ENCODE data around the gene VILL. TPM values are rescaled to one million over a fixed set of nuclear protein-coding genes. Genes with fewer than 3 reads are reported as not detected.
"Not testable (repeated sequence)": the region's sequence is repeated elsewhere in the genome, so short reads cannot be mapped to it uniquely, and the experiment has no call there.

Gene VILL
- total RNA-seq, 1 experiment from 2014 or later = 0.16 TPM

DNA sequence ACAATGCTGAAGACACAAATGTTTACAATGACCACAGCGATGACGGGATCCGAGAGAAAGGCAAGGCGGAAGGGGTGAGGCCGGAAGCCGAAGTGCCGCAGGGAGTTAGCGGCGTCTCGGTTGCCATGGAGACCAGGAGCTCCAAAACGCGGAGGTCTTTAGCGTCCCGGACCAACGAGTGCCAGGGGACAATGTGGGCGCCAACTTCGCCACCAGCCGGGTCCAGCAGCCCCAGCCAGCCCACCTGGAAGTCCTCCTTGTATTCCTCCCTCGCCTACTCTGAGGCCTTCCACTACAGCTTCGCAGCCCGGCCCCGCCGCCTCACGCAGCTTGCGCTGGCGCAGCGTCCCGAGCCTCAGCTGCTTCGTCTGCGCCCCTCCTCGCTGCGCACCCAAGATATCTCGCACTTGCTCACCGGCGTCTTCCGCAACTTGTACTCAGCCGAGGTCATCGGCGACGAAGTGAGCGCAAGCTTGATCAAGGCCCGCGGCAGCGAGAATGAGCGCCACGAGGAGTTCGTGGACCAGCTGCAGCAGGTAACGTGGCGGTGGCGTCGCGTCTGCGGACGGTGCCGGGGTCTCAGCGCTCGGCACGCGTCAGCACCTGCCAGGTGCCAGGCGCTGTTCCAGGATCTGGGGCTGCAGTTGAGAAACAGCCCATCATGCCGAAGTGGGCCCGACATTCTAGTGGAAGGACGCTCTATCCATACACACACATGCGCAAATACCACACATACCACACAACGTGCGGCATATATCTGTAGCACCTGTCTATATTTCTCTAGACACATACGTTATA, 48.7 kb downstream of the VILL start, which contains the start of gene DLEC1:
Gene DLEC1 (plus strand): TSS at position 108 of the 798 bp plus-strand sequence. CDS start 18 bp downstream, at position 126.
- no peaks in the 10 kb centered on the region for H3K4me1 ChIP-seq (replicated peaks)
- no peak within 1 kb of the TSS for H3K4me3 ChIP-seq
- no peaks in the 10 kb centered on the region for H3K9me3 ChIP-seq (replicated peaks)
- no peaks in the 10 kb centered on the region for H3K27me3 ChIP-seq (replicated peaks)
- DNase-seq (ENCODE audit: low read depth in 1 of 2, low spot score in 2 of 2) = no peak
- H3K36me3 ChIP-seq = no peaks in the 10 kb centered on the region
- H3K27ac ChIP-seq = no peak within 1 kb of the TSS

DNA sequence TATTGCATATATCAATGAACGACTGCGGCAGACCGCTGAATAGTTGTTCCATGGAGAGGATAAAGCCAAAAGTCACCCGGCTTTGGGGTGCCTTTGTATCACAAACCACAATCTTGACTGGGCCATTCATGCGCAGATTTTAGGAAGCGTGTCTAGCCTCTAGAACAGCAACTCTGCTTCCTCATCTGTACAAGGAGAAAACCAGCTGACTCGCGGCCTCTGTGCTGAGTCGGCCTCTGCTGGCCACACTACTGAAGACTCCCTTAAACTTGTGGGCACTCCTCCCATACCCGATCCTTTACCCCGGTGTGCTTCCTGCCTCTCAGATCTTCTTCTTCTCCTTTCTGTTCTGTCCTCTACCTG, 49.3 kb downstream of the VILL start:
- Histone ChIP-seq H3K9me3 (replicated peaks) (no peaks in the 10 kb centered on the region), H3K4me1 (replicated peaks) (no peaks in the 10 kb centered on the region), H3K27ac (no peak overlapping the region), H3K27me3 (replicated peaks) (no peaks in the 10 kb centered on the region), H3K36me3 (no peaks in the 10 kb centered on the region), H3K4me3 (no peak overlapping the region)
- no peak for DNase-seq (ENCODE audit: low read depth in 1 of 2, low spot score in 2 of 2)

DNA sequence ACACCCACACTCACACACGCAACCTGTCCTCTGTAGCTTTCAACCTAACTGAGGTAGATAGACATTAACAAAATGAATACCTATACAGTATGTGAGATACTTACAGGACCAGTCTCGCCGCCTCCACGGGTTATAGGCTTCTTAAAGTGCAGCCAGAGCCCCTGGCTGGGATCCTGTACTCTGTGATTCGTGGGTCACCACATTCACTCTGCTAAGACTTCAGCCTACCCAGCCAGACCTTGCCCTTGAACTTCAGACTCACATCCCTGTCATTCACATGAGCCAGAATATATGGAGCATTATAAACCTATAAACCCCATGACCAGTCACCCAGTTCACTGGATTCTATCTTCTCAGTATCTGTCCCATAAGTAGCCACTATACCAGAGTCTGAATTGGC, 49.8 kb downstream of the VILL start:
- Histone ChIP-seq H3K27ac (no peak overlapping the region), H3K9me3 (replicated peaks) (no peaks in the 10 kb centered on the region), H3K36me3 (no peaks in the 10 kb centered on the region), H3K4me1 (replicated peaks) (no peaks in the 10 kb centered on the region), H3K4me3 (no peak overlapping the region), H3K27me3 (replicated peaks) (no peaks in the 10 kb centered on the region)
- no peak for DNase-seq (ENCODE audit: low read depth in 1 of 2, low spot score in 2 of 2)

DNA sequence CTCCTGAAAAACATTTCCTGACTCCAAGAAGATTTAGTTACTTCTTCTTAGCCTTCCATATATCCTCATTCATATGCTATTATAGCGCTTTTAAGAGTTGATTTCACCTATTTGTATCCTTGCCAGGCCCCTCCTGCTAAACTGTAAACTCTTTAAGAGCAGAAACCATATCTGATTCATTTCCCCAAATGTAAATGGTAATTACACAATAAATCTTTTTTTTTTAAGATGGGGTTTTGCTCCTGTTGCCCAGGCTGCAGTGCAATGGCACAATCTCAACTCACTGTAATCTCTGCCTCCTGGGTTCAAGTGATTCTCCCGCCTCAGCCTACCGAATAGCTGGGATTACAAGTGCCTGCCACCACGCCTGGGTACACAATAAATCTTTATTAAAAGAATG, 52.9 kb downstream of the VILL start:
- H3K27me3 ChIP-seq (replicated peaks) = peaks cover 5% of the 10 kb centered on the region; the same call in 1 of the 2 replicates
- H3K4me1 ChIP-seq (replicated peaks) = no peaks in the 10 kb centered on the region
- H3K27ac ChIP-seq = no peak overlapping the region
- H3K4me3 ChIP-seq = no peak overlapping the region
- no peaks in the 10 kb centered on the region for H3K36me3 ChIP-seq
- DNase-seq (ENCODE audit: low read depth in 1 of 2, low spot score in 2 of 2) = no peak
- H3K9me3 ChIP-seq (replicated peaks) = no peaks in the 10 kb centered on the region

DNA sequence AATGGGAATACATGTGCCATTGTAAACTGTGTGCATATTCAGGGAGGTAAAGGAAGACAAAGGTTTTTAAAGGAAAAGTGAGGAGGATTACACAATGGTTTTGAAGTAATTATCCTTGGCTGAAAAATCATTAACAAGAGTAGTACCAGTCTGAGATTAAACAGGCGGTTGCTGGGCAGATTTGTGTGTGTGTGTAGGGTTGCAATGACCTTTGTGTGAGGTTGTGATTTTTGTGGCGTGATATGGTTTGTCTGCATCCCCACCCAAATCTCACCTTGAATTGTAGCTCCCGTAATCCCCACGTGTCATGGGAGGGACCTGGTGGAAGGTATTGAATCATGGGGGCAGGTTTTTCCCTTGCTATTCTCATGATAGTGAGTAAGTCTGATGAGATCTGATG, 55.4 kb downstream of the VILL start:
- H3K36me3 ChIP-seq = no peaks in the 10 kb centered on the region
- H3K4me3 ChIP-seq = no peak overlapping the region
- no peak overlapping the region for H3K27ac ChIP-seq
- no peaks in the 10 kb centered on the region for H3K9me3 ChIP-seq (replicated peaks)
- H3K4me1 ChIP-seq (replicated peaks) = no peaks in the 10 kb centered on the region
- H3K27me3 ChIP-seq (replicated peaks) = peaks cover 5% of the 10 kb centered on the region; the same call in 1 of the 2 replicates
- no peak for DNase-seq (ENCODE audit: low read depth in 1 of 2, low spot score in 2 of 2)

DNA sequence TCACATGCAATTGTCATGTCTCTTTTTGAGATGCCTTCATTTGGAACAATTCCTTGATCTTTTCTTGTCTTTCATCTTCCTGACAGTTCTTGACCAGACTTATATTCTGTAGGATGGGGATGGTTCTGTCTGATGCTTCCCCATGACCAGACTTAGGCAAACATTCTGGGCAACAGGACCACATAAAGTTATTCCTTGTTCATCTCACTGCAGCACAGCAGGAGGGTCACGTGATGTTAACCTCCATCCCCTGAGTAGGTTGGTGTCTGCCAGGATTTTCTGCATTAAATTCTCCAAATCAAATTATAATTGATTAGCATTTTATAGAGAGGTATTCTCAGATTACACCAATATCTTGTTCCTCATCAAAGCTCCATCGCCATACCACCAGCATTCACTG, 56.2 kb downstream of the VILL start:
- H3K27me3 ChIP-seq (replicated peaks) = peaks cover 5% of the 10 kb centered on the region; the same call in 1 of the 2 replicates

DNA sequence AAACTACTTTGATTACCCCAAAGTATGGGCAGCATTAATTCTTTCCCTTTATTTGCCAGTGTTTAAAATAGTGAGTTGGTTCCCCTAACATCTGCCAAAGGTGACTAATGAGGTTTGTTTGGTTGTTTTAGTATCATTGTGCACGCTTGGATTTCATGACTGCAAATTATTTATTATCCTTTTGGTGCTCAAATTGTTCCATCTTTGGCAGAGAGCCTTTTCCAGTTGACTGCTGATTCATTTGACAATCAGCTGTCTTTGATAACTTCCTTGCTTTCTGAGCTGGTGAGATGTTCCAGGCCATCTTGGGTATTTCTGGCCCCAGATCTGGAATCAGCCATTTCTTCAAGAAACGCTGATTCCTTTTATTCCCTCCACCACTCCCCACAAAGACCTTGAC, 57.3 kb downstream of the VILL start:
- Histone ChIP-seq H3K27me3 (replicated peaks) (peaks cover 5% of the 10 kb centered on the region; the same call in 1 of the 2 replicates), H3K27ac (no peak overlapping the region), H3K4me3 (no peak overlapping the region), H3K9me3 (replicated peaks) (no peaks in the 10 kb centered on the region), H3K36me3 (no peaks in the 10 kb centered on the region), H3K4me1 (replicated peaks) (no peaks in the 10 kb centered on the region)
- no peak for DNase-seq (ENCODE audit: low read depth in 1 of 2, low spot score in 2 of 2)

More for the DNA sequence above, 56.2 kb downstream of the VILL start:
- Histone ChIP-seq H3K36me3 (no peaks in the 10 kb centered on the region), H3K4me1 (replicated peaks) (no peaks in the 10 kb centered on the region), H3K4me3 (no peak overlapping the region), H3K9me3 (replicated peaks) (no peaks in the 10 kb centered on the region), H3K27ac (no peak overlapping the region)
- no peak for DNase-seq (ENCODE audit: low read depth in 1 of 2, low spot score in 2 of 2)

DNA sequence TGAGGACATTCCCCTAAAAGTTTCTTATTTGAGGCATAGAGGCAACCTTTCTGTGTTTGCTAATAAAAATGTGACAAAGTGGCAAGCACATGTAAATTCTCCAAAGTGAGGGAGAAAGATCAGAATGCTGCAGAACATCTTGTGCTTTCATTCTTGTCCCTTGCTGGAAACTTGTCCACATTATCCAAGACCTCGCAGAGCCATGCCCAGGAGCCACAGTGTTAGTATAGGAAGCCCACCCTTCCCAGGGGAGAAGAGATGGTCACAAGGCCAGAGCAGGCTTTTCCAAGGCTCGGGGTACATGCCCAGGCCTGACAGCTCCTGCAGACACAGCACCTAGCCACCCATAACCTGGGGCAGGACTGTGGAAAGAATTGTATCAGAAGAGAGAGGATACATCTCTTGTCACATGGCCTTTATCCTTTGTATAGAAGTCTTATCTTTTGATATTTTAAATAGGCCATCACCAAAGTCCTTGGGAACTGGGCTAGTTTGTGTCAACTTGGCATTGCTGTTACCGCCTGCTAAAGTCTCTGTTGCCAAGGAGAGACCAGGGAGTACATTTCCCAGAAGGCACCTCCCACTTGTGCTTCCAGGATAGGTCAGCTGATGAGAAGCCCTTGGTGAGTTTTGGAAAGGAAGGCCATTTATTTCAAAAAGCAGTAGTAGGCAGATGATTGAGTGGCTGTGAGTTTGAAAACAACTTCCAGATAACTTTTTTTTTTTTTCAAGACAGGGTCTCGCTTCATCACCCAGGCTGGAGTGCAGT, 59.0 kb downstream of the VILL start:
- DNase-seq (ENCODE audit: low read depth in 1 of 2, low spot score in 2 of 2) = no peak
- Histone ChIP-seq H3K27ac (no peak overlapping the region), H3K4me1 (replicated peaks) (no peaks in the 10 kb centered on the region), H3K27me3 (replicated peaks) (peaks cover 5% of the 10 kb centered on the region; the same call in 1 of the 2 replicates), H3K4me3 (no peak overlapping the region), H3K36me3 (no peaks in the 10 kb centered on the region), H3K9me3 (replicated peaks) (no peaks in the 10 kb centered on the region)

DNA sequence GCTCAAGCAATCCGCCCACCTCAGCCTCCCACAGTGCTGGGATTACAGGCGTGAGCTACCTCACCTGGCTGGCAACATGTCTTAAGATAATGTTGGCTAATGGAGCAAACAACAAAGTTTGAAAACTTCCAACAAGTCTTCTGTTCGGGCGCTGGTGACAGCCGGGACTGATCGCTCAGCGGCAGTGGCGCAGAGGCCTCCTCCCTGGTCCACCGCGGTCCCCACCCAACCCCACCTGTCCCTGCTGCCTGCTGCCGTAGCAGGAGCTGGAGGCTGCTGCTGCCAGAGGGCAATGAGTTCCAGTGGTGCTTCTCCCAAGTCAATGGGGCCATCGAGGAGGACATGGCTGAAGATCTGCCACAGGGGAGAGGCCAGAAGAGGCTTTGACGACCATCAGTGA, 60.5 kb downstream of the VILL start:
- Histone ChIP-seq H3K4me1 (replicated peaks) (no peaks in the 10 kb centered on the region), H3K36me3 (no peaks in the 10 kb centered on the region), H3K27ac (no peak overlapping the region), H3K9me3 (replicated peaks) (no peaks in the 10 kb centered on the region), H3K27me3 (replicated peaks) (peaks cover 5% of the 10 kb centered on the region; the same call in 1 of the 2 replicates), H3K4me3 (no peak overlapping the region)
- no peak for DNase-seq (ENCODE audit: low read depth in 1 of 2, low spot score in 2 of 2)

DNA sequence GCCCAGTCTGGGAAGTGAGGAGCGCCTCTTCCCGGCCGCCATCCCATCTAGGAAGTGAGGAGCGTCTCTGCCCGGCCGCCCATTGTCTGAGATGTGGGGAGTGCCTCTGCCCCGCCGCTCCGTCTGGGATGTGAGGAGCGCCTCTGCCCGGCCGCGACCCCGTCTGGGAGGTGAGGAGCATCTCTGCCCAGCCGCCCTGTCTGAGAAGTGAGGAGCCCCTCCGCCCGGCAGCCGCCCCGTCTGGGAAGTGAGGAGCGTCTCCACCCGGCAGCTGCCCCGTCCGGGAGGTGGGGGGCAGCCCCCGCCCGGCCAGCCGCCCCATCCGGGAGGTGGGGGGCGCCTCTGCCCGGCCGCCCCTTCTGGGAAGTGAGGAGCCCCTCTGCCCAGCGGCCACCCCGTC, 62.7 kb downstream of the VILL start:
- H3K36me3 ChIP-seq; DNase-seq (ENCODE audit: low read depth in 1 of 2, low spot score in 2 of 2); H3K9me3 ChIP-seq (replicated peaks); H3K4me1 ChIP-seq (replicated peaks); H3K27me3 ChIP-seq (replicated peaks); H3K27ac ChIP-seq; H3K4me3 ChIP-seq: not testable (repeated sequence)

DNA sequence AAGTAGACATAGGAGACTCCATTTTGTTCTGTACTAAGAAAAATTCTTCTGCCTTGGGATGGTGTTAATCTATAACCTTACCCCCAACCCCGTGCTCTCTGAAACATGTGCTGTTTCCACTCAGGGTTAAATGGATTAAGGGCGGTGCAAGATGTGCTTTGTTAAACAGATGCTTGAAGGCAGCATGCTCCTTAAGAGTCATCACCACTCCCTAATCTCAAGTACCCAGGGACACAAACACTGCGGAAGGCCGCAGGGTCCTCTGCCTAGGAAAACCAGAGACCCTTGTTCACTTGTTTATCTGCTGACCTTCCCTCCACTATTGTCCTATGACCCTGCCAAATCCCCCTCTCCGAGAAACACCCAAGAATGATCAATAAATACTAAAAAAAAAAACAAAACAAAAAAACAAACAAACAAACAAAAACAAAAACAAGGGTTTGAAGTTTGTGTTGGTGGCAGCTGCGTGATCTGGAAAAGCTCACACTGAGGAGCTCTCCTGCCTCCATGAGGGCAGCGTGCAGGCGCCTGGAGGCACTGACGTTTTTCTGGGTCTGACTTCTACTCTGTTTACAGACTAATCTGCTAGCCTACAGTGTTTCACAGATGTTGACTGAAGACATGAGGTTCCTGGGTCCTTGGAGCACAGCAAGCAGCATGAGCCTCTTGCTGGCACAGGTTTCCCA, 63.4 kb downstream of the VILL start:
- not testable (repeated sequence) for H3K36me3 ChIP-seq

DNA sequence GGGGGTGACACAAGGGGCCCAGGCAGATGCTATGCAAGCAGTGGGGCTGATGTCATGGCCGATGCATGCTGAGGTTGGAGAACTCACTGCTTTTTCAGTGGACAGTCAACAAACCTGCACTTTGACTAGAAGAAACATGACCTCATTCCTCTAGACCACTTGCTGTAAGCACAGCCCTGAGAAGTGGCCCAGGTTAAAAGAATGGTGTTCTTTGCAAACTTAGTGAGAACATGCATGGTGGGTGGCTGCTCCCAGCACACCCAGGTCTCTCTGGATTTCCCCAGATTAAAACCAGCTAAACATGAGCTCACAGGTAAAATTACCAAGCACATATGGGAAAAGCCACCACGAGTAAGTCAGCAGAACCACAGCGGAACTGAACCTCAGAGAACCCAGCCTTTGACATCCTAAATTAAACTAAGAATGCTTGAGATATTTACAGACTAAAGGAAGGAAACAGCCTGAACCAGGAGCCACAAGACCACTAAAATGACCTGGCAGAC, 64.0 kb downstream of the VILL start:
- H3K27me3 ChIP-seq (replicated peaks) = no peaks in the 10 kb centered on the region
- no peaks in the 10 kb centered on the region for H3K4me1 ChIP-seq (replicated peaks)
- no peak overlapping the region for H3K27ac ChIP-seq
- H3K4me3 ChIP-seq = no peak overlapping the region
- no peaks in the 10 kb centered on the region for H3K9me3 ChIP-seq (replicated peaks)
- no peak for DNase-seq (ENCODE audit: low read depth in 1 of 2, low spot score in 2 of 2)
- H3K36me3 ChIP-seq = no peaks in the 10 kb centered on the region

More for the DNA sequence above, 63.4 kb downstream of the VILL start:
- not testable (repeated sequence) for H3K4me3 ChIP-seq; H3K4me1 ChIP-seq (replicated peaks); H3K27me3 ChIP-seq (replicated peaks); H3K9me3 ChIP-seq (replicated peaks); DNase-seq (ENCODE audit: low read depth in 1 of 2, low spot score in 2 of 2); H3K27ac ChIP-seq

All from SJSA1 (cell line).